GM13976 (cell line): ENCODE measurements around the gene POMP.
A peak's percentile ranks its signal among the peaks of the same experiment; 100 is the strongest.

Experiments used
- DNase-seq: peaks from one replicate; pipeline ENCODE4 v3.0.0; 2012; ENCODE audit warnings: low spot score
- in situ Hi-C: fragments of 300-500 bp; cut with MboI; formaldehyde crosslinking; loops from one replicate; pipeline ENCODE4 v1.12.0; 2022; ENCODE audit warnings: low sequenced_read_pairs, mixed read lengths, inconsistent platforms; ENCODE audit not compliant: unreplicated experiment
- TF ChIP-seq, protein P1 (sequence below): IDR thresholded peaks from 2 replicates; pipeline ENCODE4 v1.5.1; 2012; ENCODE audit warnings: borderline replicate concordance, mild to moderate bottlenecking; ENCODE audit not compliant: insufficient read depth; ENCODE audit errors: extremely low read depth, missing control alignments, control extremely low read depth

POMP gene

DNA sequence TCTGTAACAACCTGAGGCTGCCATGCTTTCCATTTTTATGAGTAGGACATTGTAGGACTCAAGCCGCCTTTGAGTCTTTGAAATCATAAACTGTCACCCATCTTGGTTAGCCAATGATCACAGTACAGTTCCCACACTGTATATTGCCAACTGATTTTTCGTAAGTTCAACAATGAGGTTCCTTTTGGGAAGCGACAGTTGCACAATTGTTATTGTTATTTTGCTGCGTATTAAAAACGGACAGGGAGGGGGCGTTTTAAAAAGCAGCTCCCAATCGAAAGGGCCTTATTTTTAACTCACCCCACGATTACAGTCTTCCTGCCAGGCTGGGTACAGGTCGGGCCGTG, 59.2 kb downstream of the POMP start:
- TF ChIP-seq, protein P1, sequence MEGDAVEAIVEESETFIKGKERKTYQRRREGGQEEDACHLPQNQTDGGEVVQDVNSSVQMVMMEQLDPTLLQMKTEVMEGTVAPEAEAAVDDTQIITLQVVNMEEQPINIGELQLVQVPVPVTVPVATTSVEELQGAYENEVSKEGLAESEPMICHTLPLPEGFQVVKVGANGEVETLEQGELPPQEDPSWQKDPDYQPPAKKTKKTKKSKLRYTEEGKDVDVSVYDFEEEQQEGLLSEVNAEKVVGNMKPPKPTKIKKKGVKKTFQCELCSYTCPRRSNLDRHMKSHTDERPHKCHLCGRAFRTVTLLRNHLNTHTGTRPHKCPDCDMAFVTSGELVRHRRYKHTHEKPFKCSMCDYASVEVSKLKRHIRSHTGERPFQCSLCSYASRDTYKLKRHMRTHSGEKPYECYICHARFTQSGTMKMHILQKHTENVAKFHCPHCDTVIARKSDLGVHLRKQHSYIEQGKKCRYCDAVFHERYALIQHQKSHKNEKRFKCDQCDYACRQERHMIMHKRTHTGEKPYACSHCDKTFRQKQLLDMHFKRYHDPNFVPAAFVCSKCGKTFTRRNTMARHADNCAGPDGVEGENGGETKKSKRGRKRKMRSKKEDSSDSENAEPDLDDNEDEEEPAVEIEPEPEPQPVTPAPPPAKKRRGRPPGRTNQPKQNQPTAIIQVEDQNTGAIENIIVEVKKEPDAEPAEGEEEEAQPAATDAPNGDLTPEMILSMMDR = no peak
- no peak for DNase-seq
- in situ Hi-C loops = no loop called here

DNA sequence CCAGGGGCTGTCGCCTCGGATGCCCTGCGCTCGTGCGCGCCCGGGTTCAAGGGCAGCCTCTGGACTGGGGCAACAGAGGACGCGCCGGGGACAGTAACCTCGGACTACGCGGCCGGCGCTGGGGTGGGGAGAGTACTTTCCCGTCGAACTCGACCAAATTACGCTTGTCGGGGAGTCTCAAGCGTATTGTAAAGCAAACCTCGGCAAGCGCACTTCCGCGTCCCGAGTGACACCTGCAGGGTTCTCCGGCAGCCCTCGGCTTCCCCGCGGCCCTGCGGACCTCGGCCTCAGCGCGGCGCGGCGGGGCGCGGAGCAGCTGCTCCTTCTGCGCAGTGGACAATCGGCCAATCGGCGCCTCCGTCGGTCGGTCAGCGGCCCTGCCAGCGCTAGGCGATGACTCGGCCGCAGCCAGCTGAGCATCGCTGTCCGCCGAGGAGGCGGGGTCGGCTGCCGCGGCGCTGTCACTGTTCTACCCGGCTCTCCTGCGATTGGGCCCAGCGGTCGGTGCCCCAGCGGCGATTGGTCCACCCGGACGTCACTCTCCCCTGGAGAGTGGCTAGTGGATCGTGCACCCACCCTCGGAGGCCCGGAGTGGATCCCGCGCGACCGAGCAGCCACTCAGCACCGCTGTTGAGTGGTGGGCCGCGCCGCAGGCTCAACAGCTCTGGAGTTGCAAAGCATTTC, 59.8 kb downstream of the POMP start, which contains the start of gene SLC46A3:
TSS of gene SLC46A3 (minus strand) at position 428 of the 684 bp plus-strand sequence. CDS start 972 bp downstream, outside the sequence.
- in situ Hi-C loops = no loop called here

GRCh38 chr13:28719227-28720055, 60.5 kb downstream of the POMP start:
- TF ChIP-seq, protein P1 = no peak
- in situ Hi-C loops = no loop called here
- no peak for DNase-seq

More for the DNA sequence above, 59.8 kb downstream of the POMP start, which contains the start of gene SLC46A3:
- peak; percentile 99 for DNase-seq
- TF ChIP-seq, protein P1 = peak; percentile 30

DNA sequence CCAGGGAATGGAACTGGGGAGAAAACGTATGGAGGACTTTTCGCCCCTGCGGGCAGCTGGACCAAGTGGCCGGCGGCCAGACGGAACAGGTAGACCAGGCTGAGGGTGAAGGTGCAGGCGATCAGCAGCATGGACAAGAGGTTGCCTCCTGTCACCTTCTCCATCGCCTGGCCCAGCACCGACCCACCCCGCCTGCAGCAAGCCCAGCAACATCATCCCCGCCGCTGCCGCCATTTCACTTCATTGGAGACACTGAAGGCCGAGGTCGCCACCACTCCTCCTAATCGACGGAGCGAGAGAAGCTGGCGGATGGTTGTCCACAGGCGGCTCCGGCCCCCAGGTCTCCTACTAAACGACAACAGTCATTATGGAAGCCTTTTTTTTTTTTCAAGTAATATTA, 64.9 kb downstream of the POMP start:
- in situ Hi-C loops = no loop called here
- DNase-seq = no peak

DNA sequence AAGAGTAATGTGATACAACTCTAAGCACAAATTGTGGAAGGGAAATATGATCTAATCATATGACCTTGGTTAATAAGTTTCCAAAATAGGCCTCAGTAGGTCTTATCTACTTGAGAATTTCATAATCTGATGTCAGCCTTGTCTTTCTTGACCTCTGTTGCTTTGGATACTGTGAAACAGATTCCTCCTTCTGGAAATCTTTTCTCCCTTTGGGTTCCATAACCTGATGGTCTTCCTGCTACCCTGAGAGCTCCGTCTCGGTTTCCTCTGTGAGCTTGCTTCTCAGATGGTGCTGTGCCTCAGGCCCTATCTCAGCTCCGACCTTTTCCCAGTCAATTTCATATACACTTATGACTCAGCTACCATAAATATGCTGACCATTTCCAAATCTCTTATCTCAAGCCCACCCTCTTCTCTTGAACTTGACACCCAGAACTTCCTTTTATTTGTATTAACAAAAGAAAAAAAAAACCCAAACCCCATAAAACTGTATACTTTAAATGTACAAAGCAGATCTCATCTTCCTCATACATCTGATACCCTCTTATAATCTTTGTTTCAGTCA, 66.2 kb downstream of the POMP start:
- no peak for DNase-seq
- in situ Hi-C loops = no loop called here
- TF ChIP-seq, protein P1 = no peak

More for the DNA sequence above, 64.9 kb downstream of the POMP start:
- TF ChIP-seq, protein P1 = no peak
